Progenitor cell of endocrine pancreas (in vitro differentiated cells): ENCODE results near the gene MIF. TPM values are rescaled to one million over a fixed set of nuclear protein-coding genes. Genes with fewer than 3 reads are reported as not detected.
"Not testable (repeated sequence)": the region's sequence is repeated elsewhere in the genome, so short reads cannot be mapped to it uniquely, and the experiment has no call there.

Experiments used
- DNase-seq: peaks from one replicate; pipeline ENCODE4 v3.0.0; 2021; ENCODE audit warnings: low spot score; ENCODE audit not compliant: unreplicated experiment
- H3K27ac Mint-ChIP-seq: 2 replicates; pipeline ENCODE4 v1.8.0; 2021; ENCODE audit warnings: mild to moderate bottlenecking, moderate library complexity, mixed read lengths
- H3K27me3 Mint-ChIP-seq: 2 replicates; pipeline ENCODE4 v1.8.0; 2021; ENCODE audit warnings: mixed read lengths
- H3K36me3 Mint-ChIP-seq: 2 replicates; pipeline ENCODE4 v1.8.0; 2022; ENCODE audit warnings: mixed read lengths; ENCODE audit not compliant: insufficient read depth
- H3K4me1 Mint-ChIP-seq: 2 replicates; pipeline ENCODE4 v1.8.0; 2021; ENCODE audit warnings: low read depth, mixed read lengths
- H3K4me3 Mint-ChIP-seq: 2 replicates; pipeline ENCODE4 v1.8.0; 2021; ENCODE audit warnings: low read depth, mild to moderate bottlenecking, moderate library complexity, mixed read lengths
- H3K9me3 Mint-ChIP-seq: 2 replicates; pipeline ENCODE4 v1.8.0; 2021; ENCODE audit warnings: low read depth, mixed read lengths
- CTCF ChIP-seq: fragments of 200-600 bp; sonication (generic); IDR thresholded peaks from one replicate; pipeline ENCODE4 v1.5.0; 2021; ENCODE audit warnings: antibody characterized with exemption, mild to moderate bottlenecking; ENCODE audit not compliant: unreplicated experiment
- total RNA-seq: library from RNA; stranded (reverse); gene quantifications from 2 replicates; pipeline ENCODE4 v1.2.1, GENCODE V29; 2021

Gene MIF
- total RNA-seq, 1 donor from 2014 or later, result 562 TPM

- DNase-seq, result no peak
- peaks cover 7% of the 10 kb centered on the region for H3K36me3 Mint-ChIP-seq
- no peaks in the 10 kb centered on the region for H3K9me3 Mint-ChIP-seq
- H3K27ac Mint-ChIP-seq, result no peak overlapping the region
- no peaks in the 10 kb centered on the region for H3K27me3 Mint-ChIP-seq
- peak; percentile 58 for TF ChIP-seq CTCF
- no peak overlapping the region for H3K4me3 Mint-ChIP-seq
- peaks cover 9% of the 10 kb centered on the region for H3K4me1 Mint-ChIP-seq
Measured at GRCh38 chr22:23862103-23862502, 32.1 kb upstream of the MIF start.

GRCh38 chr22:23864499-23865154 is 29.6 kb upstream of the MIF start:
- H3K36me3 Mint-ChIP-seq, result peaks cover 16% of the 10 kb centered on the region
- not testable (repeated sequence) for DNase-seq, H3K27me3 Mint-ChIP-seq, H3K4me3 Mint-ChIP-seq, H3K27ac Mint-ChIP-seq, H3K4me1 Mint-ChIP-seq, H3K9me3 Mint-ChIP-seq

GRCh38 chr22:23868580-23868979 is 25.6 kb upstream of the MIF start:
- no peaks in the 10 kb centered on the region for H3K27me3 Mint-ChIP-seq
- H3K9me3 Mint-ChIP-seq, result no peaks in the 10 kb centered on the region
- DNase-seq, result no peak
- no peak for TF ChIP-seq CTCF
- H3K27ac Mint-ChIP-seq, result no peak overlapping the region
- no peak overlapping the region for H3K4me3 Mint-ChIP-seq
- no peaks in the 10 kb centered on the region for H3K4me1 Mint-ChIP-seq
- H3K36me3 Mint-ChIP-seq, result peaks cover 19% of the 10 kb centered on the region

DNA sequence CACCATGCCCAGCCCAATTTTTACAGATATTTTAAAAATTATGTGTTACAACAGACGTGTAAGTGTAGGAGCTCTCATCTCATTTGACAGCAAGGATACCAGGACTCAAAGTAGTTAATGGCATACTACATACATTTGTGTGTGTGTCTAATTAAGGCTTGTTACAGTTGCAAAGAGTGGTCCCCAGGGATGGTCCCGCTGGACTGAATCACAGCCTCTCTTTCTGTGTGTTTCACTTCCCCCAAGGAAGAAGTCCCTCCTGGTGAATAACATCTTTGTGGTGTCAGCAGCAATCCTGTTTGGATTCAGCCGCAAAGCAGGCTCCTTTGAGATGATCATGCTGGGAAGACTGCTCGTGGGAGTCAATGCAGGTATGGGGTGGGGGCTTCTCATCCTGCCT is 19.3 kb upstream of the MIF start:
- no peaks in the 10 kb centered on the region for H3K27me3 Mint-ChIP-seq
- TF ChIP-seq CTCF, result no peak
- no peak for DNase-seq
- no peak overlapping the region for H3K27ac Mint-ChIP-seq
- peaks cover 25% of the 10 kb centered on the region for H3K36me3 Mint-ChIP-seq
- no peaks in the 10 kb centered on the region for H3K4me1 Mint-ChIP-seq
- H3K9me3 Mint-ChIP-seq, result no peaks in the 10 kb centered on the region
- no peak overlapping the region for H3K4me3 Mint-ChIP-seq

- Mint-ChIP-seq H3K27me3 (no peaks in the 10 kb centered on the region), H3K27ac (no peak overlapping the region), H3K4me1 (no peaks in the 10 kb centered on the region), H3K36me3 (peaks cover 22% of the 10 kb centered on the region), H3K4me3 (no peak overlapping the region), H3K9me3 (no peaks in the 10 kb centered on the region)
- DNase-seq, result no peak
- TF ChIP-seq CTCF, result no peak
Measured at GRCh38 chr22:23875801-23876200, 18.4 kb upstream of the MIF start.

GRCh38 chr22:23877566-23877965 is 16.6 kb upstream of the MIF start:
- Mint-ChIP-seq H3K4me1 (no peaks in the 10 kb centered on the region), H3K4me3 (no peak overlapping the region), H3K27me3 (no peaks in the 10 kb centered on the region), H3K27ac (no peak overlapping the region), H3K36me3 (peaks cover 25% of the 10 kb centered on the region), H3K9me3 (no peaks in the 10 kb centered on the region)
- no peak for TF ChIP-seq CTCF
- no peak for DNase-seq
